ENCODE measurements around the gene AP3S2. TPM values are rescaled to one million over a fixed set of nuclear protein-coding genes. Genes with fewer than 3 reads are reported as not detected.

The AP3S2 gene
- total and polyA plus RNA-seq, 2 of the 13 experiments (the other 11 are each of a cell fraction or from before 2014, with no cell fraction given), result 17.6 to 44.4 TPM

DNA sequence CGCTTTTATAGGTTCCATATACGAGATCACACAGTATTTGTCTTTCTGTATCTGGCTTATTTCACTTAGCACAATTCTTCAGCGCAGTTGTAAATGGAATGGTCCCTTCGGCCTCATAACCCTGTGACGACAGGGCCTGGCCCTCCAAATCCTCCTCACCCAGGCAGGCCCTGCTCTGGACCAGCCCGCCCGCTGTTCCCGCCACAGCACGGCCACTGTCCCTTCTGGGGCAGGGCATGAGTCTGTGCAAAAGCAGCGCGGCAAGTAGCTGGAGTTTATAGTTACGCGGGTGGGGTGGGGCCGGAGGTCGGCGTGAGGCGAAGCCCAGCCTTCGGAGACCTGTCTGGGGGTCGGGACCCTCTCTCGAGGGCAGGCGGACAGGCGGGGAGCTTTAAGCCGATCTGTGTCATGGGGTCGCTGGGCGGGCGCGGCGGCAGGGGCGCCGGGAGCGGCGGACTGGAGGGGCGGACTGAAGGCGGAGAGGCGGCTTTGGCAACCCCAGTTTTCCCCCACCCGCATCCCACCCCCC is 18.4 kb upstream of the AP3S2 start (continued):
- TF ChIP-seq, protein P1, sequence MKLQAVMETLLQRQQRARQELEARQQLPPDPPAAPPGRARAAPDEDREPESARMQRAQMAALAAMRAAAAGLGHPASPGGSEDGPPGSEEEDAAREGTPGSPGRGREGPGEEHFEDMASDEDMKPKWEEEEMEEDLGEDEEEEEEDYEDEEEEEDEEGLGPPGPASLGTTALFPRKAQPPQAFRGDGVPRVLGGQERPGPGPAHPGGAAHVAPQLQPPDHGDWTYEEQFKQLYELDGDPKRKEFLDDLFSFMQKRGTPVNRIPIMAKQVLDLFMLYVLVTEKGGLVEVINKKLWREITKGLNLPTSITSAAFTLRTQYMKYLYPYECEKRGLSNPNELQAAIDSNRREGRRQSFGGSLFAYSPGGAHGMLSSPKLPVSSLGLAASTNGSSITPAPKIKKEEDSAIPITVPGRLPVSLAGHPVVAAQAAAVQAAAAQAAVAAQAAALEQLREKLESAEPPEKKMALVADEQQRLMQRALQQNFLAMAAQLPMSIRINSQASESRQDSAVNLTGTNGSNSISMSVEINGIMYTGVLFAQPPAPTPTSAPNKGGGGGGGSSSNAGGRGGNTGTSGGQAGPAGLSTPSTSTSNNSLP (IDR thresholded peaks at IDR 0.05; ENCODE audit: low read depth, low read length), result no peak
- no peak for TF ChIP-seq TSC22D2 (CRISPR knock-in tag; IDR thresholded peaks at IDR 0.05; ENCODE audit: borderline replicate concordance)
- TF ChIP-seq, protein P2, sequence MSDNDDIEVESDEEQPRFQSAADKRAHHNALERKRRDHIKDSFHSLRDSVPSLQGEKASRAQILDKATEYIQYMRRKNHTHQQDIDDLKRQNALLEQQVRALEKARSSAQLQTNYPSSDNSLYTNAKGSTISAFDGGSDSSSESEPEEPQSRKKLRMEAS (IDR thresholded peaks at IDR 0.05), result peak; percentile 58
- TF ChIP-seq ZNF879 (CRISPR knock-in tag; IDR thresholded peaks at IDR 0.05), result 0 out of 2 replicates have a peak, but pooled peaks have one; percentile 41
- TF ChIP-seq, protein P3, sequence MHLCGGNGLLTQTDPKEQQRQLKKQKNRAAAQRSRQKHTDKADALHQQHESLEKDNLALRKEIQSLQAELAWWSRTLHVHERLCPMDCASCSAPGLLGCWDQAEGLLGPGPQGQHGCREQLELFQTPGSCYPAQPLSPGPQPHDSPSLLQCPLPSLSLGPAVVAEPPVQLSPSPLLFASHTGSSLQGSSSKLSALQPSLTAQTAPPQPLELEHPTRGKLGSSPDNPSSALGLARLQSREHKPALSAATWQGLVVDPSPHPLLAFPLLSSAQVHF (CRISPR knock-in tag; IDR thresholded peaks at IDR 0.05), result no peak
- TF ChIP-seq, protein P4, sequence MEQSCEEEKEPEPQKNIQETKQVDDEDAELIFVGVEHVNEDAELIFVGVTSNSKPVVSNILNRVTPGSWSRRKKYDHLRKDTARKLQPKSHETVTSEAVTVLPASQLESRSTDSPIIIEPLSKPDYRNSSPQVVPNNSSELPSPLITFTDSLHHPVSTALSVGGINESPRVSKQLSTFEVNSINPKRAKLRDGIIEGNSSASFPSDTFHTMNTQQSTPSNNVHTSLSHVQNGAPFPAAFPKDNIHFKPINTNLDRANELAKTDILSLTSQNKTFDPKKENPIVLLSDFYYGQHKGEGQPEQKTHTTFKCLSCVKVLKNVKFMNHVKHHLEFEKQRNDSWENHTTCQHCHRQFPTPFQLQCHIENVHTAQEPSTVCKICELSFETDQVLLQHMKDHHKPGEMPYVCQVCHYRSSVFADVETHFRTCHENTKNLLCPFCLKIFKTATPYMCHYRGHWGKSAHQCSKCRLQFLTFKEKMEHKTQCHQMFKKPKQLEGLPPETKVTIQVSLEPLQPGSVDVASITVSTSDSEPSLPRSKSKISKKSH (CRISPR knock-in tag; IDR thresholded peaks at IDR 0.05; ENCODE audit: borderline replicate concordance), result peak; percentile 74; the same call in 1 of the 2 replicates
- TF ChIP-seq, protein P5, sequence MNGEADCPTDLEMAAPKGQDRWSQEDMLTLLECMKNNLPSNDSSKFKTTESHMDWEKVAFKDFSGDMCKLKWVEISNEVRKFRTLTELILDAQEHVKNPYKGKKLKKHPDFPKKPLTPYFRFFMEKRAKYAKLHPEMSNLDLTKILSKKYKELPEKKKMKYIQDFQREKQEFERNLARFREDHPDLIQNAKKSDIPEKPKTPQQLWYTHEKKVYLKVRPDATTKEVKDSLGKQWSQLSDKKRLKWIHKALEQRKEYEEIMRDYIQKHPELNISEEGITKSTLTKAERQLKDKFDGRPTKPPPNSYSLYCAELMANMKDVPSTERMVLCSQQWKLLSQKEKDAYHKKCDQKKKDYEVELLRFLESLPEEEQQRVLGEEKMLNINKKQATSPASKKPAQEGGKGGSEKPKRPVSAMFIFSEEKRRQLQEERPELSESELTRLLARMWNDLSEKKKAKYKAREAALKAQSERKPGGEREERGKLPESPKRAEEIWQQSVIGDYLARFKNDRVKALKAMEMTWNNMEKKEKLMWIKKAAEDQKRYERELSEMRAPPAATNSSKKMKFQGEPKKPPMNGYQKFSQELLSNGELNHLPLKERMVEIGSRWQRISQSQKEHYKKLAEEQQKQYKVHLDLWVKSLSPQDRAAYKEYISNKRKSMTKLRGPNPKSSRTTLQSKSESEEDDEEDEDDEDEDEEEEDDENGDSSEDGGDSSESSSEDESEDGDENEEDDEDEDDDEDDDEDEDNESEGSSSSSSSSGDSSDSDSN (CRISPR knock-in tag; IDR thresholded peaks at IDR 0.05), result 0 out of 2 replicates have a peak, but pooled peaks have one; percentile 41
- TF ChIP-seq TMF1 (CRISPR knock-in tag; IDR thresholded peaks at IDR 0.05; ENCODE audit: low read depth), result 0 out of 2 replicates have a peak, but pooled peaks have one; percentile 21
- TF ChIP-seq, protein P6, sequence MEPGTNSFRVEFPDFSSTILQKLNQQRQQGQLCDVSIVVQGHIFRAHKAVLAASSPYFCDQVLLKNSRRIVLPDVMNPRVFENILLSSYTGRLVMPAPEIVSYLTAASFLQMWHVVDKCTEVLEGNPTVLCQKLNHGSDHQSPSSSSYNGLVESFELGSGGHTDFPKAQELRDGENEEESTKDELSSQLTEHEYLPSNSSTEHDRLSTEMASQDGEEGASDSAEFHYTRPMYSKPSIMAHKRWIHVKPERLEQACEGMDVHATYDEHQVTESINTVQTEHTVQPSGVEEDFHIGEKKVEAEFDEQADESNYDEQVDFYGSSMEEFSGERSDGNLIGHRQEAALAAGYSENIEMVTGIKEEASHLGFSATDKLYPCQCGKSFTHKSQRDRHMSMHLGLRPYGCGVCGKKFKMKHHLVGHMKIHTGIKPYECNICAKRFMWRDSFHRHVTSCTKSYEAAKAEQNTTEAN (CRISPR knock-in tag; conservative IDR thresholded peaks at IDR 0.05), result no peak
- 0 out of 4 replicates have a peak, but pooled peaks of 1 of the 2 experiments have one; percentile 28 for TF ChIP-seq KLF16 (CRISPR knock-in tag; IDR thresholded peaks at IDR 0.05)
- no peak for TF ChIP-seq ZNF562 (CRISPR knock-in tag; IDR thresholded peaks at IDR 0.05; ENCODE audit: borderline replicate concordance)
- TF ChIP-seq TBX2 (CRISPR knock-in tag; IDR thresholded peaks at IDR 0.05; ENCODE audit: borderline replicate concordance), result no peak; the same call in 1 of the 2 replicates
- TF ChIP-seq, protein P7, sequence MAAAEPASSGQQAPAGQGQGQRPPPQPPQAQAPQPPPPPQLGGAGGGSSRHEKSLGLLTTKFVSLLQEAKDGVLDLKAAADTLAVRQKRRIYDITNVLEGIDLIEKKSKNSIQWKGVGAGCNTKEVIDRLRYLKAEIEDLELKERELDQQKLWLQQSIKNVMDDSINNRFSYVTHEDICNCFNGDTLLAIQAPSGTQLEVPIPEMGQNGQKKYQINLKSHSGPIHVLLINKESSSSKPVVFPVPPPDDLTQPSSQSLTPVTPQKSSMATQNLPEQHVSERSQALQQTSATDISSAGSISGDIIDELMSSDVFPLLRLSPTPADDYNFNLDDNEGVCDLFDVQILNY (CRISPR knock-in tag; conservative IDR thresholded peaks at IDR 0.05), result peak; percentile 66; the same call in 1 of the 2 replicates
- TF ChIP-seq ZMYM4 (CRISPR knock-in tag; IDR thresholded peaks at IDR 0.05), result no peak
- TF ChIP-seq ZNF776 (CRISPR knock-in tag; IDR thresholded peaks at IDR 0.05), result no peak
- TF ChIP-seq, protein P8, sequence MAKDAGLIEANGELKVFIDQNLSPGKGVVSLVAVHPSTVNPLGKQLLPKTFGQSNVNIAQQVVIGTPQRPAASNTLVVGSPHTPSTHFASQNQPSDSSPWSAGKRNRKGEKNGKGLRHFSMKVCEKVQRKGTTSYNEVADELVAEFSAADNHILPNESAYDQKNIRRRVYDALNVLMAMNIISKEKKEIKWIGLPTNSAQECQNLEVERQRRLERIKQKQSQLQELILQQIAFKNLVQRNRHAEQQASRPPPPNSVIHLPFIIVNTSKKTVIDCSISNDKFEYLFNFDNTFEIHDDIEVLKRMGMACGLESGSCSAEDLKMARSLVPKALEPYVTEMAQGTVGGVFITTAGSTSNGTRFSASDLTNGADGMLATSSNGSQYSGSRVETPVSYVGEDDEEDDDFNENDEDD (CRISPR knock-in tag; IDR thresholded peaks at IDR 0.05; ENCODE audit: borderline replicate concordance), result peak; percentile 84; the same call in 1 of the 2 replicates
- no peak; the same call in 1 of the 2 replicates for TF ChIP-seq ZBTB7A (CRISPR knock-in tag; IDR thresholded peaks at IDR 0.05)
- peak; percentile 22; the same call in 1 of the 2 replicates for TF ChIP-seq KMT2A (CRISPR knock-in tag; IDR thresholded peaks at IDR 0.05)

Data from HepG2 (cell line).